Chondrocyte (in vitro differentiated cells): ENCODE data around the gene SCN8A. TPM values are rescaled to one million over a fixed set of nuclear protein-coding genes. Genes with fewer than 3 reads are reported as not detected.
A peak's percentile ranks its signal among the peaks of the same experiment; 100 is the strongest.

Experiments
- DNase-seq: peaks from one replicate; pipeline ENCODE4 v3.0.0; 2021; ENCODE audit warnings: mixed read lengths, low spot score
- H3K27ac Mint-ChIP-seq: one replicate; pipeline ENCODE4 v1.8.0; 2021; ENCODE audit warnings: mild to moderate bottlenecking, moderate library complexity, mixed read lengths; ENCODE audit not compliant: unreplicated experiment
- H3K27me3 Mint-ChIP-seq: 2 replicates; pipeline ENCODE4 v1.8.0; 2021; ENCODE audit warnings: low read depth, mixed read lengths
- H3K36me3 Mint-ChIP-seq: 2 replicates; pipeline ENCODE4 v1.8.0; 2021; ENCODE audit warnings: low read depth, mixed read lengths
- H3K4me1 Mint-ChIP-seq: 2 replicates; pipeline ENCODE4 v1.8.0; 2021; ENCODE audit warnings: low read depth, mild to moderate bottlenecking, mixed read lengths
- H3K4me3 Mint-ChIP-seq: one replicate; pipeline ENCODE4 v1.8.0; 2021; ENCODE audit warnings: mild to moderate bottlenecking, moderate library complexity, mixed read lengths; ENCODE audit not compliant: unreplicated experiment
- H3K9me3 Mint-ChIP-seq: 2 replicates; pipeline ENCODE4 v1.8.0; 2021; ENCODE audit warnings: low read depth, mixed read lengths
- CTCF ChIP-seq: fragments of 200-600 bp; sonication (generic); IDR thresholded peaks from 2 replicates; pipeline ENCODE4 v1.5.0; 2021; ENCODE audit warnings: antibody characterized with exemption, mild to moderate bottlenecking, moderate library complexity
- total RNA-seq: library from RNA; stranded (reverse); gene quantifications from 3 replicates; pipeline ENCODE4 v1.2.1, GENCODE V29; 2021

The SCN8A gene
- total RNA-seq, 1 donor from 2014 or later: 4.4 TPM

GRCh38 chr12:51848326-51848727 is 257.3 kb downstream of the SCN8A start, which contains the start of gene FIGNL2:
TSS of gene FIGNL2 (minus strand) at chr12:51848718. CDS start at chr12:51822413, 26,305 bp downstream.
- H3K36me3 Mint-ChIP-seq: no peaks in the 10 kb centered on the region
- no peak for DNase-seq
- no peak for TF ChIP-seq CTCF
- H3K4me3 Mint-ChIP-seq: peak within 1 kb of the TSS; percentile 61
- no peaks in the 10 kb centered on the region for H3K9me3 Mint-ChIP-seq
- no peak within 1 kb of the TSS for H3K27ac Mint-ChIP-seq
- peaks cover 6% of the 10 kb centered on the region for H3K4me1 Mint-ChIP-seq
- H3K27me3 Mint-ChIP-seq: peaks cover 33% of the 10 kb centered on the region

GRCh38 chr12:51848841-51849735 is 258.1 kb downstream of the SCN8A start:
- Mint-ChIP-seq H3K27ac (no peak overlapping the region), H3K4me3 (no peak overlapping the region), H3K27me3 (peaks cover 26% of the 10 kb centered on the region), H3K36me3 (no peaks in the 10 kb centered on the region), H3K4me1 (peaks cover 6% of the 10 kb centered on the region), H3K9me3 (no peaks in the 10 kb centered on the region)
- no peak for DNase-seq
- TF ChIP-seq CTCF: no peak

- no peak for TF ChIP-seq CTCF
- no peaks in the 10 kb centered on the region for H3K36me3 Mint-ChIP-seq
- no peak overlapping the region for H3K27ac Mint-ChIP-seq
- no peak overlapping the region for H3K4me3 Mint-ChIP-seq
- H3K9me3 Mint-ChIP-seq: no peaks in the 10 kb centered on the region
- no peak for DNase-seq
- H3K4me1 Mint-ChIP-seq: peaks cover 6% of the 10 kb centered on the region
- peaks cover 15% of the 10 kb centered on the region for H3K27me3 Mint-ChIP-seq
Observed at GRCh38 chr12:51850081-51850964, 259.3 kb downstream of the SCN8A start.

GRCh38 chr12:51850965-51851299 is 259.9 kb downstream of the SCN8A start:
- no peak for TF ChIP-seq CTCF

More at GRCh38 chr12:51850965-51851299, 259.9 kb downstream of the SCN8A start:
- Mint-ChIP-seq H3K27ac (no peak overlapping the region), H3K9me3 (no peaks in the 10 kb centered on the region), H3K36me3 (no peaks in the 10 kb centered on the region), H3K4me3 (no peak overlapping the region), H3K27me3 (peaks cover 17% of the 10 kb centered on the region), H3K4me1 (peaks cover 10% of the 10 kb centered on the region)
- DNase-seq: no peak
